NCI-H345 (cell line): ENCODE measurements around the gene SOCS3.
"Not testable (repeated sequence)": the region's sequence is repeated elsewhere in the genome, so short reads cannot be mapped to it uniquely, and the experiment has no call there.

Experiments used
- DNase-seq: peaks from one replicate; lab custom pipeline; 2025; lab: John Stamatoyannopoulos, UW

The SOCS3 gene

DNA sequence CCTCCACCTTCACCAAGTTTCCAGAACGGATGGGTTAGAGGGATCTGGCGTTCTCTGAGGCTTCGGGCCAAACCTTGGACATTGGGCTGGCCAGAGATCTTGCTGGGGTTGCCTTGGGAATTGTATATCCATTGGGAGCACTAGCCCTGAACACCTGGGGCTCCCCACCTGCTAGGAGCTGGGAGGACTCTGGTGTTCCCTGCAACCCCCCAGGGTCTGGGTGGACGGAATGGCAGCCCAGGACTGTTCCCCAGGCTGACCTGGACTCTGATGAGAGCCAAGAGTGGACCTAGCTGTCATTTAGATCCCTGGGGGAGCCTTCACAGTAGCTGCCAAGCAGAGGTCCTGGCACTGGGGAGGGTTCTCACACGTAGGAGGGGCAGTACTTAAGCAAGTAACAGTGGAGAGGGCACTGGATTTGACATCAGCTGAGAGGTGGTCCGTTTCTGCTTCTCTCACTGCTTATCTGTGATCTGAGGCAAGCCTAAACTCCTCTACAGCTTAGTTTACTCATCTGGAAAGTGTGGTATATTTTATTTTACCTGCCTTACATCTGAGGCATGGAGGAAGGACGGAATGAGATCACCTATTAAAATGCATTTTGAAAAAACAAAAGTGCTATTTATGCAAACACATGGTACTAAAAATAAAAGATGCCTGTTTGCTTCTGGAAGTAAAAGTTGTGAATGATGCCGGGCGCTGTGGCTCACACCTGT is 11.7 kb downstream of the SOCS3 start:
- no peak for DNase-seq

DNA sequence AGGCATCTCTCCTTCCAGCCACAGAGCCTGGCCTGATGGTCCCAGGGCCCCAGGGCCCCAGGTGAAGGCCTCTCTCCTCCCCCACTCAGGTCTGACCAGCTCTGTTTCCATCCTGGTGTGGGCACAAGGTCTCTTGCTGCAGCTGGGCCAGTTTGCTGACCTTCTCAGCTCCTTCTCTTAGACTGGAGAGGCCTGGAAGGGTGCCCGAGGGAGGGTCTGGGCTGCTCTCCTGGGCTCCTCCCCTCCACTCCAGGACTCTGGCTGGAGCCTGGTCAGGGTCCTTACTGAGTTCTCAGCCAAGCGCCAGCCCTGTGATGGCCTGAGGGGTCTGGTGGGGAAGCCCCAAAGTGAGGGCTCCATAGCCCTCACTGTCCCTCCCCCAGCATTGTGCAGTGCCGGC is 12.4 kb downstream of the SOCS3 start:
- no peak for DNase-seq

- no peak for DNase-seq
Measured at GRCh38 chr17:78346605-78347250, 13.1 kb downstream of the SOCS3 start.

DNA sequence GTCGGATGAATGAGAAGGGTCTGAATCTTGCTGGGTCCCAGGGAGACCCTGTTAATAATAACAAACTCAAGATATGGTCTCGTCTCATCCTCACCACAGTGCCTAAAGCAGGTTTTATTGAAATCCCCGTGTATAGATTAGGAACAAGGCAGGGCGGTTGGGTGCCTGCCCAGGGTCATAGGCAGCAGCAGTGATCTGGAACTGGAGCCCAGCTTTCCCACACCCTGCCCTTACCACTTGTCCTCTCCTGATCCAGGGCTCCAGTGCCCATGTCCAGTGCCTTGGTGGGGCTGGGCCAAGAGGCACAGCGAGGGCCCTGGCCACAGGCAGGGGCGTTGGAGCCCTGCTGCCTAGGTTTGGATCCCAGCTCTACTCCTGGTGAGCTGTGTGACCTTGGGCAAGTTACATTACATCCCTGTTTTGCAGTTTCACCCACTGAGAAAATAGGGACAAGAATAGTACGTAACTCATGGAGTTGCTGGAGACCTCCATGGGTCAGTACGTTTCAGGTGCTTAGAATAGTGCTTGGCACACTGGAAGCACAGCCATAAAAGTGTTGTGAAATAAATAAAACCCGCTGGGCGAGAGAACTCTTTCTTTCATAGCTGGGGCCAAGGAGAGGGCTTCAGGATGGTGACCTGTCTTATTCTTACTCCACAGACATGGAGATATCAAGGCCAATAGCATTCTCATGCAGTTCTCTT is 13.9 kb downstream of the SOCS3 start:
- DNase-seq = no peak

GRCh38 chr17:78345172-78345571 is 14.7 kb downstream of the SOCS3 start:
- no peak for DNase-seq

DNA sequence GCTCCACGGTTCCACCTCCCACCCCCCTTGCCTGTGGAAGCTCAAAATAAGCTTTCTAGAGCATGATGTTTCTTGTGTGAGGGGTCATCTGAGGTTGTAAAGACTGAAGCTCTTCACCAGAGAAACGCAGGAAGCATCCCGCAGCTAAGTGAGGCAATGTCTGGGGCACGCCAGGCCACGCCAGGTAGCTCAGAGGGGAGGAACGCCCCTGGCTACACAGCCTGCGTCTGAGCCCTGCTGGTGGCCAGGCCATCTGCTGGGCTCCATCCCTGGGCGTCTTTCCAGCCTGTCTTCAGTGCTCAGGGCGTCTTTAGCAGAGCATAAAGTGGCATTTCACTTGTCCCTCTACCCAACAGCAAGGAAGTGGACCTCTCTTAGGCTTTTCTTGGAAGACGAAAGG is 15.2 kb downstream of the SOCS3 start:
- no peak for DNase-seq

- no peak for DNase-seq
Measured at GRCh38 chr17:78343543-78344201, 16.2 kb downstream of the SOCS3 start.

GRCh38 chr17:78343187-78343542 is 16.7 kb downstream of the SOCS3 start:
- no peak for DNase-seq

GRCh38 chr17:78342449-78343186 is 17.3 kb downstream of the SOCS3 start:
- DNase-seq = no peak

GRCh38 chr17:78341559-78342448 is 18.1 kb downstream of the SOCS3 start:
- peak; percentile 46 for DNase-seq

GRCh38 chr17:78340183-78340955 is 19.5 kb downstream of the SOCS3 start:
- no peak for DNase-seq

DNA sequence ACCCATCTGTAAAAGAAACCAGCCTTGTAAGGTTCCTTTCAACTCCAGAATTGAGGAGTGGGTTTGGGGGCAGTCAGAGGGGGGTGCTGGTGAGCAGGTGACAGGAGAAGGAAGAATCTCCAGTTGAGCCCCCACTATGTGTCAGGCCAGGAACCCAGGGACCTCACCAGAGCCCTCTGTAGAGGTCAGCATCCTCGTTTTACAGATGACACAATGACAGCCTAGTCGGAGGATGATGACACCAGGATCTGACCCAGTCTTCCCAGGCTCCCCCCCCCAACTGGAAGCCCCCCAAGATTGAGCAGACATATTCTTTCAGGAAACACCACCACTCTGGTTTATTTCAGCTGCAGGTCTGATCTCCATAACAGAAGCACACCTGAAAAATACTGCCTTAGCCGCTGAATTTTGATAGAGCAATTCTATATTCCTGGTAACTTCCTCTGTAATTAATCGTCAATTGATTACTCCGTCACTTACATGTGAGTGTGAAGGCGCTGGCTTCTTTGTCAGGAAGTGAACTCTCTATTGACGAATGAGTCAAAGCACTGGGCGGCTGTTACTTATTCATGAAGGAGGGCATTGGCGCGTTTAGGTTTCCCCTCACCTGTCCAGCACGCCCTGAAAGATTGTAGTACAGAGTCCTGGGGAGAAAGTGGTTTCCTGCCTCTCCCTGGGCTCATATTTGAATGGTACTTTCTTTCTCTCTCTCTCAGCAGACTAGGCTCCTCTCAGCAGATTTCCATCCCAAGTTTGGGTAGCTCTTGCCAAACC is 21.2 kb downstream of the SOCS3 start:
- DNase-seq = no peak

- DNase-seq = no peak
Measured at GRCh38 chr17:78337244-78338109, 22.4 kb downstream of the SOCS3 start.

- no peak for DNase-seq
Measured at GRCh38 chr17:78335209-78335608, 24.7 kb downstream of the SOCS3 start.

- DNase-seq = no peak
Measured at GRCh38 chr17:78332991-78333390, 26.9 kb downstream of the SOCS3 start.

GRCh38 chr17:78331355-78331754 is 28.5 kb downstream of the SOCS3 start:
- DNase-seq = not testable (repeated sequence)

- DNase-seq = no peak
Measured at GRCh38 chr17:78330570-78331224, 29.2 kb downstream of the SOCS3 start.
